Skin epidermis (tissue), 12 donors: ENCODE data around the gene UAP1L1.

Experiments used
- H3K27ac ChIP-seq, 21 experiments: fragments of 200-600 bp; sonication (generic) in 11 of 21; one replicate each; pipeline ENCODE4 v1.5.0; 2020; ENCODE audit warnings: mild to moderate bottlenecking in 3 of 21, inconsistent platforms in 2 of 21, moderate library complexity in 2 of 21
- H3K4me3 ChIP-seq, 7 experiments: fragments of 200-600 bp; sonication (generic) in 2 of 7; one replicate each; pipeline ENCODE4 v1.5.0; 2020; ENCODE audit warnings: inconsistent platforms in 2 of 7, mild to moderate bottlenecking in 2 of 7, moderate library complexity in 1 of 7

UAP1L1 gene

GRCh38 chr9:137085920-137086530 lies 8.7 kb downstream of the UAP1L1 start:
- H3K27ac ChIP-seq: peak overlapping the region; percentile 76 to 99 (median 97)
- peak overlapping the region; percentile 50 to 88 (median 79) for H3K4me3 ChIP-seq

DNA sequence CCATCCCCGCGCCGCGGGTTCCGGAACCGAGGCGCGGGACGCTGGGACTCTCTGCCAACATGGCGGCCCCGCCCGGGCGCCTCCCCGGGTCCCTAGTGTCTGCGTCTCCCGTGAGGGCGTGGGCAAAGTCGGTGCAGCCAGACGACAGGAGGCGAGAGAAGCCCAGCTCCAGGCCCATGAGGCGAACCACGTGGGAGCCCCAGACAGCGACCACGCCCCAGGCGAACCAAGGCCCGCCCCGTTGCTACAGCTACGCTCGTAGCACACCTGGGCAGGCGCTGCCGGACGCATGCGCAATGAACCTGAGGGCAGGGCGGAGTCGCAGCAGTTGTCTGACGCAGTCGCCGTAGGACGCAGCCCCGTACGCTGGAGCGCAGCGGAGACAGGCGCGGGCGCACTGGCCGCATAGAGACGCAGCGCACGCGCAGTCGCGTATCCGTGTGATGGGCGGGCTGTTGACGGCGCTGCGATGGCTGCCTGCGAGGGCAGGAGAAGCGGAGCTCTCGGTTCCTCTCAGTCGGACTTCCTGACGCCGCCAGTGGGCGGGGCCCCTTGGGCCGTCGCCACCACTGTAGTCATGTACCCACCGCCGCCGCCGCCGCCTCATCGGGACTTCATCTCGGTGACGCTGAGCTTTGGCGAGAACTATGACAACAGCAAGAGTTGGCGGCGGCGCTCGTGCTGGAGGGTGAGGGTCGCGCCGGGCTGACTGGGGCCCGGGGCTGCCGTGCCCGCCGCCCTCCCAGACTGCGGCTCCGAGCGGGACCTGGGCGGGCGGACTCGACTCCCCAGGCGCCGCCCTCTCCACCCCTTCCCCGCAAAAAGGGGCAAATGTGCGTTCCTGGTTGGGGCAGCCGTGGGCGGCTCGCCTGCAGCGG lies 9.5 kb downstream of the UAP1L1 start, which contains the start of gene MAN1B1:
MAN1B1 (plus strand) TSS at position 455 of the 878 bp plus-strand sequence; CDS start at position 470, 15 bp downstream.
- peak within 1 kb of the TSS; percentile 50 to 88 (median 79) for H3K4me3 ChIP-seq
- peak within 1 kb of the TSS; percentile 76 to 99 (median 97) for H3K27ac ChIP-seq

- H3K27ac ChIP-seq: peak overlapping the region; percentile 52 to 99 (median 97)
- H3K4me3 ChIP-seq: peak overlapping the region; percentile 50 to 88 (median 79)
Observed at GRCh38 chr9:137087409-137087925, 10.2 kb downstream of the UAP1L1 start.

DNA sequence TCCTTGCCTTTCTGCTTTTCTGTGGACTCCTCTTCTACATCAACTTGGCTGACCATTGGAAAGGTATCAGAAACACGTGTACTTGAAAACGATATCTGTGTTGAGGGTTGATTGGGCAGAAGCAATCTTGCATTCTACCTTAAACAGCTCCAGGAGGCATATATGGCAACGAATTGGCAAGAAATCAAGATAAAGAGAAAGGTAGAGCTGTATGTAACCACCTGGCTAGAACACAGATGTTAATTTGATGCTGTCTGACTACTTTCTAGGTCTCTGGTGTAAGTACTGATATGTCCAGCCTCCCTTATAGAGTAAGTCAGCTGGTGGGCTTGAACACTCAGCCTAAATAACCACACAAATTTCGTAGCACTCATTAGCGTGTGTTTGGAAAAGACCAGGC lies 10.8 kb downstream of the UAP1L1 start:
- peak overlapping the region in 1 of 21 experiments; percentile 92 for H3K27ac ChIP-seq
- H3K4me3 ChIP-seq: peak overlapping the region in 1 of 7 experiments; percentile 84

GRCh38 chr9:137089232-137089947 lies 12.1 kb downstream of the UAP1L1 start:
- Histone ChIP-seq H3K27ac (peak overlapping the region in 2 of 21 experiments; percentile 35 to 43), H3K4me3 (no peak overlapping the region)

DNA sequence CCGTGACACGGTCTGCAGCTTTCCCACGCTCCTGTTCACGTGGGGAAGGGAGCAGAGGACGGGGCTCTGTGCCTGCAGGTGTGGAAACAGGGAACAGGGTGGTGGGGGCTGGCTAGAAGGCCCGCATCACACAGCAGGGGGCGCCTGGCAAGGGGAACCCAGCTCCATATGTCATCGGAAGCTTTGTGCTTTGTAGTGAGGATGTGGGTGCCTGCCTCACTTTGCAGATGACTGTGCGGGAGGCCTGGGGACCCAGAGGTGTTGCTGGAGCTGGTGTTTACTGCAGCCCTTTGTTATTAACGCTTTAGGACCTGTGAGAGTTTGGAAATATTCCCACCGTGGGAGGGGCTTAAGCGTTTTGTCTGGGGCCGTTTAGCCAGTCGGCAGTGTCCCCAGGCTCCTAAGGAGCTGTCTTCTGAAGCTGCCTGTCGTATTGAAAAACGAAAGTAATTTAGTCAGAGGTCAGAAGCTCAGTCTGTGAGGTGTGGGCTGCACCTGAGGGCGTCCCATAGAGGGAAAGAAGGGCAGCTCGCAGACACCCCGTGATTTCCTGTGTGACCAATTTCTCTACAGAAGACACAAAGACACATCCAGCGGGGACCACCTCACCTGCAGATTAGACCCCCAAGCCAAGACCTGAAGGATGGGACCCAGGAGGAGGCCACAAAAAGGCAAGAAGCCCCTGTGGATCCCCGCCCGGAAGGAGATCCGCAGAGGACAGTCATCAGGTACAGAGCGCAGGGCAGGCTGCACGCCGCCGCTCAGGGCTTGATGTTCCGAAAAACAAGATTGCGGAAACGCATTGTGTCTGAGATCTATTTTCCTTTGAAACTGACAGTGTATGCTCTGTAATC lies 18.6 kb downstream of the UAP1L1 start:
- peak overlapping the region in 1 of 7 experiments; percentile 10 for H3K4me3 ChIP-seq

GRCh38 chr9:137096785-137097546 lies 19.6 kb downstream of the UAP1L1 start:
- peak overlapping the region in 6 of 21 experiments; percentile 20 to 84 (median 77) for H3K27ac ChIP-seq
- no peak overlapping the region for H3K4me3 ChIP-seq

More for the DNA sequence above, 18.6 kb downstream of the UAP1L1 start:
- H3K27ac ChIP-seq: peak overlapping the region in 9 of 21 experiments; percentile 14 to 84 (median 66)

- Histone ChIP-seq H3K4me3 (no peak overlapping the region), H3K27ac (no peak overlapping the region)
Observed at GRCh38 chr9:137097761-137098462, 20.6 kb downstream of the UAP1L1 start.

GRCh38 chr9:137099231-137099630 lies 21.9 kb downstream of the UAP1L1 start:
- no peak overlapping the region for H3K27ac ChIP-seq

DNA sequence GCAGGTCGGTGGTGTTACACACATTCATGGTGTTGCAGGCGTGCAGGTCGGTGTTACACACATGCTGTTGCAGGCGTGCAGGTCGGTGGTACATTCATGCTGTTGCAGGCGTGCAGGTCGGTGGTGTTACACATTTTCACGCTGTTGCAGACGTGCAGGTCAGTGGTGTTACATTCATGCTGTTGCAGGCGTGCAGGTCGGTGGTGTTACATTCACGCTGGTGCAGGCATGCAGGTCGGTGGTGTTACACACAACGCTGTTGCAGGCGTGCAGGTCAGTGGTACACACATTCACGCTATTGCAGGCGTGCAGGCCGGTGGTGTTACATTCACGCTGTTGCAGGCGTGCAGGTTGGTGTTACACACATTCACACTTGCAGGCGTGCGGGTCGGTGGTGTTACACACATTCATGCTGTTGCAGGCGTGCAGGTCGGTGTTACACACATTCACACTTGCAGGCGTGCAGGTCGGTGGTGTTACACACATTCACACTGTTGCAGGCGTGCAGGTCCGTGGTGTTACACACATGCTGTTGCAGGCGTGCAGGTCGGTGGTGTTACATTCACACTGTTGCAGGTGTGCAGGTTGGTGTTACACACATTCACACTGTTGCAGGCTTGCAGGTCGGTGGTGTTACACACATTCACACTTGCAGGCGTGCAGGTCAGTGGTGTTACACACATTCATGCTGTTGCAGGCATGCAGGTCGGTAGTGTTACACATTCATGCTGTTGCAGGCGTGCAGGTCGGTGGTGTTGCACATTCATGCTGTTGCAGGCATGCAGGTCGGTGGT lies 26.1 kb downstream of the UAP1L1 start:
- Histone ChIP-seq H3K27ac (no peak overlapping the region), H3K4me3 (no peak overlapping the region)

More at GRCh38 chr9:137099231-137099630, 21.9 kb downstream of the UAP1L1 start:
- no peak overlapping the region for H3K4me3 ChIP-seq

DNA sequence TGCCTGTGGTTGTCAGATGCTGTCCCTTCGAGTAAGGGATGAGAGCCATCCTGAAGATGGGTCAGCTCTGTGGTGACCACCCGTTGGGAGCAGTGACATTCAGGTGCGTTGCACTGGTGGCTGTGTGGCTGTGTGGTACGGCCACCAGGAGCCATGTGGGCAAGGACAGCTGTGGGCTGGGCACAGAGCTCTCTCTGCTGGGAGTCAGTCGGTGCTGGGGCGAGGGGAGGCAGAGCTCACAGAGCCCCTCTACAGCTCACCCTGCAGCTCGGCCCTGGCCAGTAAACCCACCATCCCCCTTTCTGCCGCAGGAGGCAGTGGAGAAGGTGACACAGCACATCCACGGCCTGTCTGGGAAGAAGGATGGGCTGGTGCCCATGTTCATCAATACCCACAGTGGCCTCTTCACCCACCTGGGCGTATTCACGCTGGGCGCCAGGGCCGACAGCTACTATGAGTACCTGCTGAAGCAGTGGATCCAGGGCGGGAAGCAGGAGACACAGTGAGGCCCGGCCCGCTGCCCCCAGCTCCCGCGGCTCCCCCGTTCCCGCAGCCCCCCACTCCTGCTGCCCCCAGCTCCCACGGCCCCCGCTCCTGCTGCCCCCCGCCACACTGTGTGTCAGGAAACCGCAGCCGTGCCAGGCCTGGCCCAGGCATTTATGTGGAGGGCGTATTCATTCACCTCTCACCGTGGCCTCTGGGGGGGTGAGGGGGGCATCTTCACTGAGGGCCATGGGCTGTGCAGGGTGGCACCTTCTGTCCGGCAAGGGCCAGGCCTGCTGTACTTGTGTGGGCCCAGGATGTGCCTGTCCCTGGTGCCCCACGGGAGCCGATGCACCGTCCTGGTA lies 28.7 kb downstream of the UAP1L1 start:
- no peak overlapping the region for H3K4me3 ChIP-seq
- no peak overlapping the region for H3K27ac ChIP-seq

DNA sequence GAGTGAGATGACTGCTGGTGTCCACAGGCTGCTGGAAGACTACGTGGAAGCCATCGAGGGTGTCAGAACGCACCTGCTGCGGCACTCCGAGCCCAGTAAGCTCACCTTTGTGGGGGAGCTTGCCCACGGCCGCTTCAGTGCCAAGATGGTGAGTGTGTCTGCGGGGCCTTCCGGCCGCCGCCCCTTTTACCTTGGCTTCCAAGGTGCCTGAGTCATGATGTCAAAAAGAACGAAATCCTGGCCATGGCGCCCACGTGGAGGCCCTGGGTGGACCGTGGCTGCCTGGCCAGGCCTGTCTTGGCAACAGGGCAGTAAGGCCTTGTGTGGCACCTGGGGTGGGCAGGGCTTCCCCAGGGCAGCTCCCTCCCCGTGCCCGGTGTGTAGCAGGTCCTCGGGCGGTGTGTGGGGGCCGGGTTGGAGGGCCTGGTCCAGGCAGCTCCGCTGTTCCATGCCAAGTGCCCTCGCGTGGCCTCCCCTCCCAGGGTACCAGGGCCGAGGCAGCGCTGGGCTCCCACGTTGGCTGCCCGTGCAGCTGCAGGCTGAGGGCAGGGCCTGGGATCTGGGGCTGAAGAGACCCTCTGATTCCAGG lies 29.4 kb downstream of the UAP1L1 start:
- no peak overlapping the region for H3K27ac ChIP-seq
- no peak overlapping the region for H3K4me3 ChIP-seq

DNA sequence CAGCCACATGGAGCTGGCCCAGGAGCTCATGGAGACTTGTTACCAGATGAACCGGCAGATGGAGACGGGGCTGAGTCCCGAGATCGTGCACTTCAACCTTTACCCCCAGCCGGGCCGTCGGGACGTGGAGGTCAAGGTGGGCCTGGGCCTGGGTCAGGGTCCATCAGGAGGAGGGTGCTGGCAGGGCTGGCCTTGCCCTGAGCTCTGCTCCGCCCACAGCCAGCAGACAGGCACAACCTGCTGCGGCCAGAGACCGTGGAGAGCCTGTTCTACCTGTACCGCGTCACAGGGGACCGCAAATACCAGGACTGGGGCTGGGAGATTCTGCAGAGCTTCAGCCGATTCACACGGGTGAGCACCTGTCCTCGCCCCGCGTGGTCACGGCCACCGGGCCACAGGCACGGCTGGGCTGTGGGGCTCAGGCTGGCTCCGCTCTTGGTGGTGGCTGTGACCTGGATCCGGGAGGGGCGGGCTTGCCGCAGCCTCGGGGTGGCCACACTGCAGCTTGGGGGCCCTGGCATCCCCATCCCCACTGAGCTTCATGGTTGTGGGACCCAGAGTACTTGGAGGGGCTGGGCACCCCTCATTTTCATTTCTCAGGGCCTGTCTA lies 30.1 kb downstream of the UAP1L1 start:
- H3K27ac ChIP-seq: no peak overlapping the region
- H3K4me3 ChIP-seq: no peak overlapping the region

GRCh38 chr9:137107982-137108381 lies 30.7 kb downstream of the UAP1L1 start:
- Histone ChIP-seq H3K27ac (no peak overlapping the region), H3K4me3 (no peak overlapping the region)

GRCh38 chr9:137108608-137109249 lies 31.4 kb downstream of the UAP1L1 start:
- Histone ChIP-seq H3K4me3 (no peak overlapping the region), H3K27ac (no peak overlapping the region)
